Tibial nerve (tissue), 3 donors: Measurements from ENCODE around the gene MCF2L2.

Experiments
- CTCF ChIP-seq, 5 experiments: fragments of 200-600 bp in 3 of 5; fragments of 450-650 bp in 2 of 5; sonication (generic) in 3 of 5; IDR thresholded peaks; one replicate each; pipeline ENCODE4 v1.5.1; 2016 to 2019; ENCODE audit warnings: antibody characterized with exemption in 5 of 5, mild to moderate bottlenecking in 3 of 5, moderate library complexity in 2 of 5
- POLR2A ChIP-seq, 2 donors: fragments of 450-650 bp; IDR thresholded peaks; one replicate each; pipeline ENCODE4 v1.6.1; 2017; ENCODE audit warnings: antibody characterized with exemption in 2 of 2, mild to moderate bottlenecking in 2 of 2, moderate library complexity in 2 of 2

- TF ChIP-seq CTCF (IDR thresholded peaks at IDR 0.05) (no peak), POLR2A (IDR thresholded peaks at IDR 0.05) (no peak)
Observed at GRCh38 chr3:183242431-183242830, 186.0 kb downstream of the MCF2L2 start.
